Body of pancreas (tissue), 4 donors: ENCODE results near the gene CAMTA1.

Experiments used
- POLR2A ChIP-seq, 3 donors: fragments of 450-650 bp; IDR thresholded peaks; one replicate each; pipeline ENCODE4 v1.6.1; 2016; ENCODE audit warnings: antibody characterized with exemption in 3 of 3, mild to moderate bottlenecking in 2 of 3
- TF ChIP-seq, protein P1 (sequence below), 7 experiments: fragments of 450-650 bp in 4 of 7; fragments of 200-600 bp in 3 of 7; sonication (generic) in 3 of 7; IDR thresholded peaks; one replicate each; pipeline ENCODE4 v1.5.1; 2016 to 2019; ENCODE audit warnings: antibody characterized with exemption in 7 of 7

DNA sequence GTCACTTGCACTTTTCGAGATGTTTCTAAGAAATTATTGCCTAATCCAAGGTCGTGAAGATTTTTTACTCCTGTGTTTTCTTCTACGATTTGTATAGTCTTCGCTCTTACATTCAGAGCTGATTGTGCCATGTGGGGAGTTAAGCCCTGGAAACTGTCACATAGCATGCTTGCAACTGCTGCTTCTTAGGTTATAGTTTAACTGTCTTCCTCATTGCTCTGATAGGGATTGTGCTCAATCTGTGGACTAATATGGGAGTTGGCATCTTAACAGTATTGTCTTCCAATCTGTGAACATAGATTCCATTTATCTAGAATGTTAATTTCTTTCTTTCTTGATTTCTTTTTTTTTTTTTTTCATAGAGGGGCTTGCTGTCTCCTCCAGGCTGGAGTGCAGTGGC, 34.8 kb upstream of the CAMTA1 start:
- TF ChIP-seq, protein P1, sequence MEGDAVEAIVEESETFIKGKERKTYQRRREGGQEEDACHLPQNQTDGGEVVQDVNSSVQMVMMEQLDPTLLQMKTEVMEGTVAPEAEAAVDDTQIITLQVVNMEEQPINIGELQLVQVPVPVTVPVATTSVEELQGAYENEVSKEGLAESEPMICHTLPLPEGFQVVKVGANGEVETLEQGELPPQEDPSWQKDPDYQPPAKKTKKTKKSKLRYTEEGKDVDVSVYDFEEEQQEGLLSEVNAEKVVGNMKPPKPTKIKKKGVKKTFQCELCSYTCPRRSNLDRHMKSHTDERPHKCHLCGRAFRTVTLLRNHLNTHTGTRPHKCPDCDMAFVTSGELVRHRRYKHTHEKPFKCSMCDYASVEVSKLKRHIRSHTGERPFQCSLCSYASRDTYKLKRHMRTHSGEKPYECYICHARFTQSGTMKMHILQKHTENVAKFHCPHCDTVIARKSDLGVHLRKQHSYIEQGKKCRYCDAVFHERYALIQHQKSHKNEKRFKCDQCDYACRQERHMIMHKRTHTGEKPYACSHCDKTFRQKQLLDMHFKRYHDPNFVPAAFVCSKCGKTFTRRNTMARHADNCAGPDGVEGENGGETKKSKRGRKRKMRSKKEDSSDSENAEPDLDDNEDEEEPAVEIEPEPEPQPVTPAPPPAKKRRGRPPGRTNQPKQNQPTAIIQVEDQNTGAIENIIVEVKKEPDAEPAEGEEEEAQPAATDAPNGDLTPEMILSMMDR (IDR thresholded peaks at IDR 0.05): no peak
- TF ChIP-seq POLR2A (IDR thresholded peaks at IDR 0.05): no peak
